Mammary epithelial cell (primary cell): Measurements from ENCODE around the gene TMEM14A.

Experiments used
- EZH2 ChIP-seq: IDR thresholded peaks from 2 replicates; pipeline ENCODE4 v1.6.1; 2012; ENCODE audit warnings: low read length, inconsistent platforms, borderline replicate concordance
- TF ChIP-seq, protein P1 (sequence below), 2 donors: IDR thresholded peaks in 1 of 2; conservative IDR thresholded peaks in 1 of 2; 2 replicates each; pipeline ENCODE4 v1.5.1; 2011 to 2012; ENCODE audit warnings: inconsistent platforms in 2 of 2, low read length in 2 of 2, mild to moderate bottlenecking in 2 of 2, control low read depth in 1 of 2, low read depth in 1 of 2; ENCODE audit not compliant: insufficient read depth in 1 of 2; ENCODE audit errors: extremely low read depth in 1 of 2

DNA sequence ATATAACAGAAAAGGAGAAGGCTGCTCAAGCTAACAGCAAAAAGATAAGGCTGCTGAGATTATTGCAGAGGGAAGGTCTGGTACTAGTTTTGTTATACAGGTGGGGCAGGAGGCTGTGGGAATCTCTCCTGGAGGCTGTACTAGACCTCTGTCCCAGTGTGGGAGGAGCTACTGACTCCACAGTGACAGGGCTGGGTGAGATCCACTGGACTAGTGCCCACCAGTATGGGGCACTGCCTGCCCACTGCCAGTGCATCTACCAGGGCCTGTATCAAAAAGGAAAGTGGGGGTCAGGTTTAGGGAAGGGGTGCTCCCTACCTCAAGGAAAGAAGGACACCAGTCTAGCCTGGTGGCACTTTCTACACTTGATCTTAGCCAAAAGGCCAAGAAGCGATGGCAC, 62.3 kb downstream of the TMEM14A start:
- TF ChIP-seq, protein P1, sequence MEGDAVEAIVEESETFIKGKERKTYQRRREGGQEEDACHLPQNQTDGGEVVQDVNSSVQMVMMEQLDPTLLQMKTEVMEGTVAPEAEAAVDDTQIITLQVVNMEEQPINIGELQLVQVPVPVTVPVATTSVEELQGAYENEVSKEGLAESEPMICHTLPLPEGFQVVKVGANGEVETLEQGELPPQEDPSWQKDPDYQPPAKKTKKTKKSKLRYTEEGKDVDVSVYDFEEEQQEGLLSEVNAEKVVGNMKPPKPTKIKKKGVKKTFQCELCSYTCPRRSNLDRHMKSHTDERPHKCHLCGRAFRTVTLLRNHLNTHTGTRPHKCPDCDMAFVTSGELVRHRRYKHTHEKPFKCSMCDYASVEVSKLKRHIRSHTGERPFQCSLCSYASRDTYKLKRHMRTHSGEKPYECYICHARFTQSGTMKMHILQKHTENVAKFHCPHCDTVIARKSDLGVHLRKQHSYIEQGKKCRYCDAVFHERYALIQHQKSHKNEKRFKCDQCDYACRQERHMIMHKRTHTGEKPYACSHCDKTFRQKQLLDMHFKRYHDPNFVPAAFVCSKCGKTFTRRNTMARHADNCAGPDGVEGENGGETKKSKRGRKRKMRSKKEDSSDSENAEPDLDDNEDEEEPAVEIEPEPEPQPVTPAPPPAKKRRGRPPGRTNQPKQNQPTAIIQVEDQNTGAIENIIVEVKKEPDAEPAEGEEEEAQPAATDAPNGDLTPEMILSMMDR (conservative IDR thresholded peaks at IDR 0.05 in 1 of 2, IDR thresholded peaks at IDR 0.05 in 1 of 2; ENCODE audit: extremely low read depth in 1 of 2, insufficient read depth in 1 of 2, low read depth in 1 of 2, low read length in 2 of 2) = no peak
- TF ChIP-seq EZH2 = no peak
